RWPE2 (cell line): ENCODE results near the gene FBXO36.

Source experiments
- ATAC-seq: fragments of 200-7000 bp; cut with Tn5 transposase; 3 replicates; pipeline ENCODE4 v1.9.1; 2021; ENCODE audit warnings: low read depth
- DNase-seq: peaks from one replicate; pipeline ENCODE4 v3.0.0-alpha.2; 2020; ENCODE audit warnings: low spot score
- H3K27ac ChIP-seq: fragments of 450-650 bp; 2 replicates; pipeline ENCODE4 v1.5.1; 2017; ENCODE audit warnings: mild to moderate bottlenecking; ENCODE audit not compliant: poor library complexity, severe bottlenecking
- H3K27me3 ChIP-seq: fragments of 250-450 bp; sonication (Bioruptor Pico); 2 replicates; pipeline ENCODE4 v1.5.1; 2021; ENCODE audit warnings: mild to moderate bottlenecking, moderate library complexity; ENCODE audit not compliant: insufficient read depth, poor library complexity, severe bottlenecking
- H3K36me3 ChIP-seq: fragments of 250-450 bp; sonication (Bioruptor Pico); 2 replicates; pipeline ENCODE4 v1.5.1; 2020; ENCODE audit warnings: low read depth, mild to moderate bottlenecking, moderate library complexity
- H3K4me1 ChIP-seq: fragments of 250-450 bp; sonication (Bioruptor Pico); 2 replicates; pipeline ENCODE4 v1.5.1; 2021; ENCODE audit warnings: mild to moderate bottlenecking, moderate library complexity; ENCODE audit not compliant: insufficient read depth, poor library complexity, severe bottlenecking
- H3K4me3 ChIP-seq: fragments of 250-450 bp; sonication (Bioruptor Pico); 2 replicates; pipeline ENCODE4 v1.5.1; 2021; ENCODE audit warnings: mild to moderate bottlenecking, moderate library complexity; ENCODE audit not compliant: severe bottlenecking
- H3K9me3 ChIP-seq: fragments of 250-450 bp; sonication (Bioruptor Pico); 2 replicates; pipeline ENCODE4 v1.5.1; 2021; ENCODE audit warnings: mild to moderate bottlenecking, moderate library complexity; ENCODE audit not compliant: severe bottlenecking
- CTCF ChIP-seq: fragments of 450-650 bp; IDR thresholded peaks from one replicate; pipeline ENCODE4 v1.5.1; 2017; ENCODE audit warnings: mild to moderate bottlenecking, moderate library complexity; ENCODE audit not compliant: poor library complexity, severe bottlenecking

Gene FBXO36

GRCh38 chr2:230011617-230012016, 89.3 kb downstream of the FBXO36 start:
- Histone ChIP-seq H3K27me3 (no peaks in the 10 kb centered on the region), H3K9me3 (no peaks in the 10 kb centered on the region), H3K4me3 (no peak overlapping the region), H3K4me1 (no peaks in the 10 kb centered on the region), H3K36me3 (no peaks in the 10 kb centered on the region), H3K27ac (no peak overlapping the region)
- DNase-seq (no peak), ATAC-seq (no peak)
- TF ChIP-seq CTCF: no peak

GRCh38 chr2:230012267-230012884, 90.1 kb downstream of the FBXO36 start:
- Histone ChIP-seq H3K27me3 (no peaks in the 10 kb centered on the region), H3K27ac (no peak overlapping the region), H3K36me3 (no peaks in the 10 kb centered on the region), H3K4me1 (no peaks in the 10 kb centered on the region), H3K9me3 (no peaks in the 10 kb centered on the region), H3K4me3 (no peak overlapping the region)
- ATAC-seq: no peak
- DNase-seq: no peak
- TF ChIP-seq CTCF: no peak

GRCh38 chr2:230016844-230017243, 94.5 kb downstream of the FBXO36 start:
- Histone ChIP-seq H3K27me3 (no peaks in the 10 kb centered on the region), H3K36me3 (no peaks in the 10 kb centered on the region), H3K4me1 (no peaks in the 10 kb centered on the region), H3K9me3 (no peaks in the 10 kb centered on the region), H3K27ac (no peak overlapping the region), H3K4me3 (no peak overlapping the region)
- no peak for TF ChIP-seq CTCF
- DNase-seq (no peak), ATAC-seq (no peak)

- DNase-seq: no peak
- H3K27ac ChIP-seq: no peak overlapping the region
- no peaks in the 10 kb centered on the region for H3K9me3 ChIP-seq
- TF ChIP-seq CTCF: no peak
- peak; percentile 89 for ATAC-seq
- no peaks in the 10 kb centered on the region for H3K36me3 ChIP-seq
- no peak overlapping the region for H3K4me3 ChIP-seq
- no peaks in the 10 kb centered on the region for H3K4me1 ChIP-seq
- no peaks in the 10 kb centered on the region for H3K27me3 ChIP-seq
These were observed 95.8 kb downstream of the FBXO36 start for GRCh38 chr2:230018153-230018552.

GRCh38 chr2:230019742-230020141, 97.4 kb downstream of the FBXO36 start:
- DNase-seq: no peak

More at GRCh38 chr2:230019742-230020141, 97.4 kb downstream of the FBXO36 start:
- Histone ChIP-seq H3K4me1 (no peaks in the 10 kb centered on the region), H3K27ac (no peak overlapping the region), H3K27me3 (no peaks in the 10 kb centered on the region), H3K36me3 (no peaks in the 10 kb centered on the region), H3K4me3 (no peak overlapping the region), H3K9me3 (no peaks in the 10 kb centered on the region)
- no peak for ATAC-seq
- TF ChIP-seq CTCF: no peak
